HUDEP-2 (cell line): ENCODE results near the gene RHBDF2.
A peak's percentile ranks its signal among the peaks of the same experiment; 100 is the strongest.
"Not testable (repeated sequence)": the region's sequence is repeated elsewhere in the genome, so short reads cannot be mapped to it uniquely, and the experiment has no call there.

Experiments
- DNase-seq, 76 experiments: peaks; one replicate each; lab custom pipeline; 2025; ENCODE audit not compliant: unreplicated experiment in 76 of 76; lab: John Stamatoyannopoulos, UW

The RHBDF2 gene

GRCh38 chr17:76527430-76528111, 26.3 kb upstream of the RHBDF2 start:
- no peak for DNase-seq

GRCh38 chr17:76527016-76527415, 25.8 kb upstream of the RHBDF2 start:
- DNase-seq, result not testable (repeated sequence)

GRCh38 chr17:76525513-76525833, 24.2 kb upstream of the RHBDF2 start:
- not testable (repeated sequence) for DNase-seq

- DNase-seq, result peak in 70 of 76 experiments; percentile 17 to 85 (median 58)
Observed at GRCh38 chr17:76524598-76525512, 23.6 kb upstream of the RHBDF2 start.

GRCh38 chr17:76523084-76524037, 22.1 kb upstream of the RHBDF2 start:
- DNase-seq, result peak in 57 of 76 experiments; percentile 13 to 75 (median 43)

- not testable (repeated sequence) for DNase-seq
Observed at GRCh38 chr17:76521683-76522082, 20.5 kb upstream of the RHBDF2 start.

- no peak for DNase-seq
Observed at GRCh38 chr17:76521262-76521661, 20.0 kb upstream of the RHBDF2 start.

GRCh38 chr17:76519048-76519966, 18.1 kb upstream of the RHBDF2 start:
- no peak for DNase-seq

GRCh38 chr17:76517638-76518038, 16.4 kb upstream of the RHBDF2 start:
- DNase-seq, result no peak

GRCh38 chr17:76515274-76515949, 14.2 kb upstream of the RHBDF2 start:
- DNase-seq, result peak in 18 of 76 experiments; percentile 4 to 68 (median 28)

GRCh38 chr17:76514355-76514754, 13.1 kb upstream of the RHBDF2 start:
- not testable (repeated sequence) for DNase-seq

- no peak for DNase-seq
Observed at GRCh38 chr17:76513306-76513692, 12.1 kb upstream of the RHBDF2 start.

- DNase-seq, result no peak
Observed at GRCh38 chr17:76512366-76513305, 11.4 kb upstream of the RHBDF2 start.

- DNase-seq, result no peak
Observed at GRCh38 chr17:76511668-76512365, 10.6 kb upstream of the RHBDF2 start.

- no peak for DNase-seq
Observed at GRCh38 chr17:76510831-76511244, 9.6 kb upstream of the RHBDF2 start.

- DNase-seq, result not testable (repeated sequence)
Observed at GRCh38 chr17:76508472-76509063, 7.3 kb upstream of the RHBDF2 start.
